ENCODE data around the gene USE1. TPM values are rescaled to one million over a fixed set of nuclear protein-coding genes. Genes with fewer than 3 reads are reported as not detected.
A peak's percentile ranks its signal among the peaks of the same experiment; 100 is the strongest.

Gene USE1
- total RNA-seq, 1 donor from 2014 or later = 32.0 TPM

DNA sequence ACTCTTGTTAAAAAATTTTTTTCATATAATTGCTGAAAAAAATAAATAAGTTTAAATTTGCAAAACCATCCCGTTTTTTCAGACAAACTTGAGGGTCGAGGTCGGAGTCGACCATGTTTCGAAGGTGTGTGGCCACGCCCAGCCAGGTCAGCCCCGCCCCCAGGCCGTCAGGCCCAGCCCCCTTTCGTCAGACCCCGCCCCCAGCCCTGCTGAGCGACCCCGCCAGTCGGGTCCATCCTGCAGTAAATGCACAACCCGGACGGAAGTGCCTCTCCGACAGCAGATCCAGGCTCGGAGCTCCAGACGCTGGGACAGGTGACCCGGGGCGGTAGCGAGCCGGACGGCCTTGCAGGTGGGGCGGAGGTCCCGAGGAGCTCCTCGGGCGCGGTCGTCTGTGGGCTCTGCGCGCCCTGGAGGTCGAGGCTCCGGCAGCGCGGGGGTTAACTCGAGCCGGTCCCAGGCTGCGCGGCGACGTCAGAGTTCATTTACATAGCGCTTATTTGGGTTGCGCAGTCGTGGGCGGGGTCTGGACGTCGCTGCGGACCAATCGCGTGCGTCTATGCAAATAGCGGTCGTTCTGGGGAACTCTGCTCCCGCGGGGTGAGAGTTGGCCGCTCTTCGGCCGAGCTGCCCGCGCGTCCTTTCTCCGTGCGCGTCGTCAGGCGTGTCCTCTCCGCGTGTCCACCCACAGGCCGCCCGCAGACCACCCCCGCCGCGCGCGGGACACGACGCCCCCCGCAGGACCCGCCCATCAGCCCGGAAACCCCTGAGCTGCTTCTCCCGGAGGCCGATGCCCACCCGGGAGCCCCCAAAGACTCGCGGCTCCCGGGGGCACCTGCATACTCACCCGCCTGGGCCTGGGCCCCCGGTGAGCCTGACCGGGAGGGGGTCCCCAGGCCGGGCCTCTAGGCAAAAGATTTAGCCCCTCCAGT is 11.1 kb downstream of the USE1 start, which contains the start of gene OCEL1:
OCEL1 (plus strand) TSS at position 225 of the 932 bp plus-strand sequence; CDS start at position 247, 22 bp downstream.
- TF ChIP-seq, protein P1, sequence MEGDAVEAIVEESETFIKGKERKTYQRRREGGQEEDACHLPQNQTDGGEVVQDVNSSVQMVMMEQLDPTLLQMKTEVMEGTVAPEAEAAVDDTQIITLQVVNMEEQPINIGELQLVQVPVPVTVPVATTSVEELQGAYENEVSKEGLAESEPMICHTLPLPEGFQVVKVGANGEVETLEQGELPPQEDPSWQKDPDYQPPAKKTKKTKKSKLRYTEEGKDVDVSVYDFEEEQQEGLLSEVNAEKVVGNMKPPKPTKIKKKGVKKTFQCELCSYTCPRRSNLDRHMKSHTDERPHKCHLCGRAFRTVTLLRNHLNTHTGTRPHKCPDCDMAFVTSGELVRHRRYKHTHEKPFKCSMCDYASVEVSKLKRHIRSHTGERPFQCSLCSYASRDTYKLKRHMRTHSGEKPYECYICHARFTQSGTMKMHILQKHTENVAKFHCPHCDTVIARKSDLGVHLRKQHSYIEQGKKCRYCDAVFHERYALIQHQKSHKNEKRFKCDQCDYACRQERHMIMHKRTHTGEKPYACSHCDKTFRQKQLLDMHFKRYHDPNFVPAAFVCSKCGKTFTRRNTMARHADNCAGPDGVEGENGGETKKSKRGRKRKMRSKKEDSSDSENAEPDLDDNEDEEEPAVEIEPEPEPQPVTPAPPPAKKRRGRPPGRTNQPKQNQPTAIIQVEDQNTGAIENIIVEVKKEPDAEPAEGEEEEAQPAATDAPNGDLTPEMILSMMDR (IDR thresholded peaks at IDR 0.05) = no peak
- DNase-seq (peak; percentile 100), ATAC-seq (peak; percentile 98)
- peaks cover 22% of the 10 kb centered on the region for H3K4me1 ChIP-seq
- H3K9me3 ChIP-seq = no peaks in the 10 kb centered on the region
- H3K36me3 ChIP-seq = peaks cover 28% of the 10 kb centered on the region
- H3K27ac ChIP-seq = peak within 1 kb of the TSS; percentile 90
- H3K27me3 ChIP-seq (ENCODE audit: low read depth) = no peaks in the 10 kb centered on the region
- H3K4me3 ChIP-seq = peak within 1 kb of the TSS; percentile 66
- intact Hi-C loops (cut with DNase I) = no loop called here

DNA sequence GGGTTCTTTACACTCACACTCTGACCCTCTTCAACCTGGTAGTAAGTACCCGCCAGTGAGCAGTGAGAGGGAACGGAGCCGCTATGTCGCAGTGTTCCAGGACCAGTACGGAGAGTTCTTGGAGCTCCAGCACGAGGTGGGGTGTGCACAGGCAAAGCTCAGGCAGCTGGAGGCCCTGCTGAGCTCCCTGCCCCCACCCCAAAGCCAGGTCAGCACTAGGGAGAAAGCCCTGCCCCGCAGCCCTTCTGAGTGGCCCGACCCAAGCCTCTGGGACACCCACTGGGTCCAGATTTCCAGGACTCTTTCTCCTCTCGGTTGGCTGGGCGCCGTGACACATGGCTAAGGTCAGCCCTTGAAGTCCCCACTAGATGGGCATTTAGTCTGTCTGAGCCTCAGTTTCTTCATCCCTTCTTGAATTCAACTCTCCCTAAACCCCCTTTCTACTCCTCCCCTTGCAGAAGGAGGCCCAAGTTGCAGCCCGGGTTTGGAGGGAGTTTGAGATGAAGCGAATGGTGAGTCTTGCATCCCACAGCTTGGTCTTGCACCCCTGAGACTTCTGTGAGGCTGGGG is 12.7 kb downstream of the USE1 start:
- H3K4me3 ChIP-seq = no peak overlapping the region
- peak overlapping the region; percentile 90 for H3K27ac ChIP-seq
- DNase-seq (no peak), ATAC-seq (no peak)
- H3K36me3 ChIP-seq = peaks cover 44% of the 10 kb centered on the region
- H3K4me1 ChIP-seq = peaks cover 22% of the 10 kb centered on the region
- intact Hi-C loops (cut with DNase I) = no loop called here
- no peaks in the 10 kb centered on the region for H3K27me3 ChIP-seq (ENCODE audit: low read depth)
- no peaks in the 10 kb centered on the region for H3K9me3 ChIP-seq
- TF ChIP-seq, protein P1 (IDR thresholded peaks at IDR 0.05) = no peak

GRCh38 chr19:17229890-17230289 is 14.7 kb downstream of the USE1 start:
- Histone ChIP-seq H3K9me3 (no peaks in the 10 kb centered on the region), H3K27ac (no peak overlapping the region), H3K36me3 (peaks cover 62% of the 10 kb centered on the region), H3K4me1 (peaks cover 31% of the 10 kb centered on the region), H3K4me3 (no peak overlapping the region), H3K27me3 (ENCODE audit: low read depth) (no peaks in the 10 kb centered on the region)
- DNase-seq (no peak), ATAC-seq (no peak)
- TF ChIP-seq, protein P1 (IDR thresholded peaks at IDR 0.05) = no peak
- intact Hi-C loops (cut with DNase I) = no loop called here

DNA sequence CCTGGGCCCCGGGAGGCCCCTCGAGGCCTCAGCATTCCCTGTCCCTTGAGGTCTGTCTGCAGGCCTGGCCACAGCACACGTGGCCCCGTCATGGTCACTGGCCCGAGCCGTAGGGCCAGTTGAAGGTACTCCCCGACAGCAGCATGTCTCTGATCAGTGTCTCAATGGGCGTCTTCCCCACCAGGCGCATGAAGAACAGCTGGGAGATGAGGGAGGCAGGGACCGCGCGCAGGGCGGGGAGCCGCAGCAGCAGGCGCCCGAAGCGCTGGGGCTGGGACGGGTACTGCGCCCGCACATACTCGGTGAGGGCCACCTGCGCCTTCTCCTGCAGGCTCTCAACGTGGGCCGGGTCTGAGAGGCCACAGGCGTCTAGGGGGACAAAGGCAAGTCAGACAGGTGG is 17.1 kb downstream of the USE1 start:
- intact Hi-C loops (cut with DNase I) = no loop called here
- TF ChIP-seq, protein P1 (IDR thresholded peaks at IDR 0.05) = no peak
- no peaks in the 10 kb centered on the region for H3K9me3 ChIP-seq
- ATAC-seq (no peak), DNase-seq (no peak)
- peaks cover 34% of the 10 kb centered on the region for H3K4me1 ChIP-seq
- no peak overlapping the region for H3K27ac ChIP-seq
- no peak overlapping the region for H3K4me3 ChIP-seq
- H3K27me3 ChIP-seq (ENCODE audit: low read depth) = no peaks in the 10 kb centered on the region
- H3K36me3 ChIP-seq = peaks cover 65% of the 10 kb centered on the region

- peak; percentile 71 for DNase-seq
- Histone ChIP-seq H3K27me3 (ENCODE audit: low read depth) (no peaks in the 10 kb centered on the region), H3K9me3 (no peaks in the 10 kb centered on the region), H3K4me3 (peak overlapping the region; percentile 68), H3K4me1 (peaks cover 29% of the 10 kb centered on the region), H3K36me3 (peaks cover 69% of the 10 kb centered on the region), H3K27ac (peak overlapping the region; percentile 78)
- intact Hi-C loops (cut with DNase I) = no loop called here
- peak; percentile 77 to 82 for ATAC-seq
- TF ChIP-seq, protein P1 (IDR thresholded peaks at IDR 0.05) = no peak
Observed at GRCh38 chr19:17234911-17235299, 19.7 kb downstream of the USE1 start.

Data from lower lobe of right lung (tissue), 2 donors.